Measurements from ENCODE around the gene KDM3A.

DNA sequence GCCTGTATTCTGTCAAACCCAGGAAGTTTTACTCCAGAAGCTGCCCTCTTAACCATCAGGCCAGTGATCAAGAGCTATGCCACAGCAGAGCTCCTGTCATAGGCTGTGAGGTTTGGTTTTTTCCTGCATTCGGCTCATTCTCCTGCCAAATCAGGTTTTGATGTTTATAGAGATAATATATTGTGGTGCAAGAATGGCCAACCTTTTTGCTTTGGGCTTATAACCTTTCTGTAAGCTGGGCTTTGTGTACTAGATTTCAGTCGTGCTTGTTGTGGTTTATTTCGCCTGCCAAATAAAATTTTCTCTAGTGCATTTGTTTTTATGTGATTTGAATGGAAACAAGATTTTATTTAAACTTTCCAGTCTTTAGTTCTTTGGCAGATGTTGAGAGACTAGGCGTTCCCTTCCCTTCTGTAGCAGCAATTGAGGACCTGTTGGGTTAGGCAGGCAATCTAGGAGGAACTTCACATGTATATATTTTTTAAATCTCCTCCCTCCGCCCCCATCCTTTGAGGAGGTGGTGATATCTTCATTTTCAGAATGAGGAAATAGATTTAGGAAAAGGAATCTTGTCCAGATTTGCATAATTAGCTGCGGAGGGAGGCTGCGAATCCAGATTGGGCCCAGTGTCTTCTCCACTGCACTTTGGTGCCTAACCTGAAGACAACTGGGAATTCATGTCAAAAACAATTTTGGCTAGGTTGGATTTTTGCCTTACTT lies 2.6 kb downstream of the KDM3A start:
- TF ChIP-seq YY1 (IDR thresholded peaks at IDR 0.05; ENCODE audit: low read depth) (no peak), TEAD4 (IDR thresholded peaks at IDR 0.05; ENCODE audit: borderline replicate concordance, insufficient read depth) (no peak), CHD2 (IDR thresholded peaks at IDR 0.05; ENCODE audit: low read length, partially characterized antibody) (no peak), POLR2AphosphoS5 (IDR thresholded peaks at IDR 0.05; ENCODE audit: low read depth, low read length) (no peak), MEF2A (IDR thresholded peaks at IDR 0.05; ENCODE audit: borderline replicate concordance, low read depth) (no peak)
- TF ChIP-seq, protein P1, sequence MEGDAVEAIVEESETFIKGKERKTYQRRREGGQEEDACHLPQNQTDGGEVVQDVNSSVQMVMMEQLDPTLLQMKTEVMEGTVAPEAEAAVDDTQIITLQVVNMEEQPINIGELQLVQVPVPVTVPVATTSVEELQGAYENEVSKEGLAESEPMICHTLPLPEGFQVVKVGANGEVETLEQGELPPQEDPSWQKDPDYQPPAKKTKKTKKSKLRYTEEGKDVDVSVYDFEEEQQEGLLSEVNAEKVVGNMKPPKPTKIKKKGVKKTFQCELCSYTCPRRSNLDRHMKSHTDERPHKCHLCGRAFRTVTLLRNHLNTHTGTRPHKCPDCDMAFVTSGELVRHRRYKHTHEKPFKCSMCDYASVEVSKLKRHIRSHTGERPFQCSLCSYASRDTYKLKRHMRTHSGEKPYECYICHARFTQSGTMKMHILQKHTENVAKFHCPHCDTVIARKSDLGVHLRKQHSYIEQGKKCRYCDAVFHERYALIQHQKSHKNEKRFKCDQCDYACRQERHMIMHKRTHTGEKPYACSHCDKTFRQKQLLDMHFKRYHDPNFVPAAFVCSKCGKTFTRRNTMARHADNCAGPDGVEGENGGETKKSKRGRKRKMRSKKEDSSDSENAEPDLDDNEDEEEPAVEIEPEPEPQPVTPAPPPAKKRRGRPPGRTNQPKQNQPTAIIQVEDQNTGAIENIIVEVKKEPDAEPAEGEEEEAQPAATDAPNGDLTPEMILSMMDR (IDR thresholded peaks at IDR 0.05): no peak
- TF ChIP-seq, protein P2, sequence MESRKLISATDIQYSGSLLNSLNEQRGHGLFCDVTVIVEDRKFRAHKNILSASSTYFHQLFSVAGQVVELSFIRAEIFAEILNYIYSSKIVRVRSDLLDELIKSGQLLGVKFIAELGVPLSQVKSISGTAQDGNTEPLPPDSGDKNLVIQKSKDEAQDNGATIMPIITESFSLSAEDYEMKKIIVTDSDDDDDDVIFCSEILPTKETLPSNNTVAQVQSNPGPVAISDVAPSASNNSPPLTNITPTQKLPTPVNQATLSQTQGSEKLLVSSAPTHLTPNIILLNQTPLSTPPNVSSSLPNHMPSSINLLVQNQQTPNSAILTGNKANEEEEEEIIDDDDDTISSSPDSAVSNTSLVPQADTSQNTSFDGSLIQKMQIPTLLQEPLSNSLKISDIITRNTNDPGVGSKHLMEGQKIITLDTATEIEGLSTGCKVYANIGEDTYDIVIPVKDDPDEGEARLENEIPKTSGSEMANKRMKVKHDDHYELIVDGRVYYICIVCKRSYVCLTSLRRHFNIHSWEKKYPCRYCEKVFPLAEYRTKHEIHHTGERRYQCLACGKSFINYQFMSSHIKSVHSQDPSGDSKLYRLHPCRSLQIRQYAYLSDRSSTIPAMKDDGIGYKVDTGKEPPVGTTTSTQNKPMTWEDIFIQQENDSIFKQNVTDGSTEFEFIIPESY (IDR thresholded peaks at IDR 0.05; ENCODE audit: borderline replicate concordance, low read depth): no peak
